UCSD-AML1 (cell line): ENCODE results near the gene ANKZF1.
"Not testable (repeated sequence)": the region's sequence is repeated elsewhere in the genome, so short reads cannot be mapped to it uniquely, and the experiment has no call there.

Experiments used
- DNase-seq: peaks from one replicate; lab custom pipeline; 2025; ENCODE audit not compliant: unreplicated experiment; lab: John Stamatoyannopoulos, UW

The ANKZF1 gene, protein sequence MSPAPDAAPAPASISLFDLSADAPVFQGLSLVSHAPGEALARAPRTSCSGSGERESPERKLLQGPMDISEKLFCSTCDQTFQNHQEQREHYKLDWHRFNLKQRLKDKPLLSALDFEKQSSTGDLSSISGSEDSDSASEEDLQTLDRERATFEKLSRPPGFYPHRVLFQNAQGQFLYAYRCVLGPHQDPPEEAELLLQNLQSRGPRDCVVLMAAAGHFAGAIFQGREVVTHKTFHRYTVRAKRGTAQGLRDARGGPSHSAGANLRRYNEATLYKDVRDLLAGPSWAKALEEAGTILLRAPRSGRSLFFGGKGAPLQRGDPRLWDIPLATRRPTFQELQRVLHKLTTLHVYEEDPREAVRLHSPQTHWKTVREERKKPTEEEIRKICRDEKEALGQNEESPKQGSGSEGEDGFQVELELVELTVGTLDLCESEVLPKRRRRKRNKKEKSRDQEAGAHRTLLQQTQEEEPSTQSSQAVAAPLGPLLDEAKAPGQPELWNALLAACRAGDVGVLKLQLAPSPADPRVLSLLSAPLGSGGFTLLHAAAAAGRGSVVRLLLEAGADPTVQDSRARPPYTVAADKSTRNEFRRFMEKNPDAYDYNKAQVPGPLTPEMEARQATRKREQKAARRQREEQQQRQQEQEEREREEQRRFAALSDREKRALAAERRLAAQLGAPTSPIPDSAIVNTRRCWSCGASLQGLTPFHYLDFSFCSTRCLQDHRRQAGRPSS

DNA sequence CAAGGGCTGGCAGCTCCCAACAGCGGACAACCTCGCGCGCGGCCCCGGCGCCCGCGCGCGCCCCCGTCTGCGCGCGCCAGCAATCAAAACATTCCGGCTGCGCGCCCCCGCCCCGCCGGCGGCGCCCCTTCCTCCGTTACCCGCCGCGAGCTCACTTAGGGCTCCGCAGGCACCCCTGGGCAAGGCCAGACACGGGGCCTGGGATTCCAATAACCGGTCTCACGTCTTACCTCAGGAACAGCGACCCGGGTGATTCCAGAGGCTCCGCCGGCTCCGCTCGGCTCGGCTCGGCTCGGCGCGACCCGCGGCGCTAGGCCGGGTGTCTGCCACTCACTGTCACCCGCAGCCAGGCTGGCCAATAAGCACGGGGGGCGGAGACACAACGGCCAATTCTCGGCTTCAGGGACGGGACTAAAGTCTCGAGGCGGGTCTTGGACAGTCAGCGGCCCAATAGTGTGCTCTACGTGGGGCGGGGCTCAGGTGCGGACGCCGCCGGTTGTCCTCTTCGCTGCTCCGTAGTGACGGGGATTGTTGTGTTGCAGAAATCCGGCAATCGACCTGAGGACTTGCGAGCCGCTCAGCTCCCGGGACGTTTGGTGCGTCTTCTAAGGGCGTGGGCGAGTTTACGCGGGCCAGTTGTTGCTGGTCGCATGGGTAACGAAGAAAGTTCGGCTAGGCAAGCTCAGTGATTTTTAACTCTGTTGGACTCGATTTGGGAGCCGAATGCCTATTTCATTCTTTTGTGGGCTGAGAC, at the start of gene ANKZF1, which contains the start of gene ATG9A:
Gene ANKZF1 (plus strand): TSS at position 502 of the 754 bp plus-strand sequence. CDS start 452 bp downstream, outside the sequence.
Gene ATG9A (minus strand): TSS at position 332 of the 754 bp plus-strand sequence. CDS start 1,612 bp downstream, outside the sequence.
- DNase-seq: peak; percentile 98

DNA sequence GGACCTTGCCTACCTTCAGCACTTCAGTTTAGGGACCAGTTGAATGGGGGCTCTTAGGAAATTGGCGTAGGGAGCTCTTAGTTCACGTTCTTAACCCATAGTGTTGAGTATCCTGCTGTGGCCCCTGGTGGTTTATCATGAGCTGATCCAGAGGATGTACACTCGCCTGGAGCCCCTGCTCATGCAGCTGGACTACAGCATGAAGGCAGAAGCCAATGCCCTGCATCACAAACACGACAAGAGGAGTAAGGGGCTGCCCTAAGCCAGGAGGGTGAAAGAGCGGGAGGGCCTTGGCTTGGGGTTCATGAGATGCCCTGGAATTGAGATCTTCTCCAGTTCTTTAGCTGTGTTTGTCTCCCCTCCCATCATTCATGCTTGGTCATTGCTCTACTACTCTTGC, 48.6 kb upstream of the ANKZF1 start:
- DNase-seq: no peak

DNA sequence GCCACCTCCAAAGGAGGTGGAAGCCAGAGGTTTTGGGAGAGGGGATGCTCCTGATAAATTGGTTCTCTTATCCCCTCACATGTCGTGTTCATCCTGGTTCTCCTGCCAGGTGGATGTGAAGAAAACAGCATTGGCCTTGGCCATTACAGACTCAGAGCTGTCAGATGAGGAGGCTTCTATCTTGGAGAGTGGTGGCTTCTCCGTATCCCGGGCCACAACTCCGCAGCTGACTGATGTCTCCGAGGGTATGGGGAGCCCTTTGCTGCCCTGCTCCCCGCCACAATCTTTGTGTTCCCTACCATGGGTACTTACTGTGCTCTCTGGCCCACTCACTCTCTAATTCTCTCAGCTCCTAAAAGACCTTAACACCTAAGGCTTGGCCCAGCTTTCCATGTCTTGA, 48.1 kb upstream of the ANKZF1 start:
- no peak for DNase-seq

DNA sequence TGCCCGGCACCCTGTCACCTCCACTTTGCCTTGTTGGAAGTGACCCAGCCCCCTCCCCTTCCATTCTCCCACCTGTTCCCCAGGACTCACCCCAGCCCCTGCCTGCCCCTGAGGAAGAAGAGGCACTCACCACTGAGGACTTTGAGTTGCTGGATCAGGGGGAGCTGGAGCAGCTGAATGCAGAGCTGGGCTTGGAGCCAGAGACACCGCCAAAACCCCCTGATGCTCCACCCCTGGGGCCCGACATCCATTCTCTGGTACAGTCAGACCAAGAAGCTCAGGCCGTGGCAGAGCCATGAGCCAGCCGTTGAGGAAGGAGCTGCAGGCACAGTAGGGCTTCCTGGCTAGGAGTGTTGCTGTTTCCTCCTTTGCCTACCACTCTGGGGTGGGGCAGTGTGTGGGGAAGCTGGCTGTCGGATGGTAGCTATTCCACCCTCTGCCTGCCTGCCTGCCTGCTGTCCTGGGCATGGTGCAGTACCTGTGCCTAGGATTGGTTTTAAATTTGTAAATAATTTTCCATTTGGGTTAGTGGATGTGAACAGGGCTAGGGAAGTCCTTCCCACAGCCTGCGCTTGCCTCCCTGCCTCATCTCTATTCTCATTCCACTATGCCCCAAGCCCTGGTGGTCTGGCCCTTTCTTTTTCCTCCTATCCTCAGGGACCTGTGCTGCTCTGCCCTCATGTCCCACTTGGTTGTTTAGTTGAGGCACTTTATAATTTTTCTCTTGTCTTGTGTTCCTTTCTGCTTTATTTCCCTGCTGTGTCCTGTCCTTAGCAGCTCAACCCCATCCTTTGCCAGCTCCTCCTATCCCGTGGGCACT, 47.1 kb upstream of the ANKZF1 start:
- peak; percentile 47 for DNase-seq

DNA sequence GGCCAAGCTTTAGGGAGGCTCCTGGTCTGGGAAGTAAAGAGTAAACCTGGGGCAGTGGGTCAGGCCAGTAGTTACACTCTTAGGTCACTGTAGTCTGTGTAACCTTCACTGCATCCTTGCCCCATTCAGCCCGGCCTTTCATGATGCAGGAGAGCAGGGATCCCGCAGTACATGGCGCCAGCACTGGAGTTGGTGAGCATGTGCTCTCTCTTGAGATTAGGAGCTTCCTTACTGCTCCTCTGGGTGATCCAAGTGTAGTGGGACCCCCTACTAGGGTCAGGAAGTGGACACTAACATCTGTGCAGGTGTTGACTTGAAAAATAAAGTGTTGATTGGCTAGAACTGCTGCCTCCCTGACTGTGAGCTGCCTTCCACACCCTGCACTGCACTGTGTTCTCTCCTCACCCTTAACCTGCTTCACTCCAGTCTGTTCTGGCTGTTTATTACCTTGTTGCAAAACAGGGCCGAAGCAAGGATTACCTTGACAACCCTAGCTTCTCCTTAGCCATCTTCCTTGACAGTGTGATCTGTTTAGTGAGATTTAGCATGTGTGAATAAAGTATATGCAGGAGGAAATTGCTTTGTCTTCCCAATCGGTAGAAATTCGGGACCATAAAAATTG, 46.3 kb upstream of the ANKZF1 start:
- no peak for DNase-seq

DNA sequence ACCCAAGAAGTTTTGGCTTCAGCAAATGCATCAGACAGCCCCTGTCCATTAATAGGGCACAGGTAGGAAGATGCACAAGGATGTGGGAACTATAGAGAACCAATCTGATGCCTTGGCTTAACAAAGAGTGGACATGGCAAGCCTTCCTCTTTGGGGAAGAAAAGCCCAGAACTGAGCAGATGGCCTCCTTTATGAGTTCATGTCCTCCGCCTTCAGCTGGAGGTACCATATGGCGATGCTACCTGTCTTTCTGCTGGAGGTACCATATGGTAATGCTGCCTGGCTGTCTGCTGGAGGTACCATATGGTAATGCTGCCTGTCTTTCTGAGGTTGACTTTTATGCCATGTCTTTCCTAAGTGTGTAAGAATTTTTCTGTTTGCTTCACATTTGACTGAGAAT, 45.5 kb upstream of the ANKZF1 start:
- no peak for DNase-seq

DNA sequence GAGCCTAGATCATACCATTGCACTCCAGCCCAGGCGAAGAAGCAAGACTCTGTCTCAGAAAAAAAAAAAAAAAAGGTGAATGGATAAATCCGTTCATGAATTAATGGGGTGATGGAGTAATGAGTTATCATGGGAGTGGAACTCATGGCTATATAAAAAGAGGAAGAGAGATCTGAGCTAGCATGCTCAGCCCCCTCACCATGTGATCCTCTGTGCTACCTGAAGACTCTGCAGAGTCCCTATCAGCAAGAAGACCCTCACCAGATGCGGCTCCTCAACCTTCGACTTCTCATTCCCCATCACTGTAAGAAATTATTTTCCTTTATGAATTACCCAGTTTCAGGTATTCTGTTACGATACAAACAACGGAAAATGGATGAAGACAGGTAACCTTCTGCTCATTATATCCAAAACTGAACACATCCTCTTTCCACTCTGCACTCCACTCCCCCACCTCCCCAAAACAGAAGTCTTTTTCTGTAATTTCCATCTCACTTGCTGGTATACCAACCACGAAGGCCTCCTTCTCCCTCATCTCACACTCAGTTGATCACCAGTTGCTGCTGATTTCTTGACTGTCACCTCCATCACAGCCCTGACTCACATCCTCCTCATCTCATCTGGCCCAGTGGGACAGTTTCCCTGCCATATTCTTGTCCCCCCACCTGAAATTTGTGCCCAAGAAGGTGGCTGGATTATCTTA, 42.7 kb upstream of the ANKZF1 start:
- DNase-seq: no peak

DNA sequence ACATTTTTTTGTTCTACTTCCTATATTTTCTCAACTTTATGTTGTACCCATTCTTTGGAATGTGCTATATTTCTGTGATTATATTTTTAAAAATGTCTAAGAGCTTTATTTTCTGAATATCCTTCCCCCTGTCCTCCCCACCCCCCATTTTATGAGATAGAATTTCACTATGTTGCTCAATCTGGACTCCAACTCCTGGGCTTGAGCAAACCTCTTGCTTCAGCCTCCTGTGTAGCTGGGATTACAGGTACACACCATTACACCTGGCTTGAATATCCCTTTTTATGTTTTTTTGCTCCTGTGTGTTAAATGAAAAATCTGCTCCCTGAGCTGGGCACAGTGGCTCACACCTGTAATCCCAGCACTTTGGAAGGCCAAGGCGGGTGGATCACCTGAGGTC, 32.2 kb upstream of the ANKZF1 start:
- DNase-seq: no peak

DNA sequence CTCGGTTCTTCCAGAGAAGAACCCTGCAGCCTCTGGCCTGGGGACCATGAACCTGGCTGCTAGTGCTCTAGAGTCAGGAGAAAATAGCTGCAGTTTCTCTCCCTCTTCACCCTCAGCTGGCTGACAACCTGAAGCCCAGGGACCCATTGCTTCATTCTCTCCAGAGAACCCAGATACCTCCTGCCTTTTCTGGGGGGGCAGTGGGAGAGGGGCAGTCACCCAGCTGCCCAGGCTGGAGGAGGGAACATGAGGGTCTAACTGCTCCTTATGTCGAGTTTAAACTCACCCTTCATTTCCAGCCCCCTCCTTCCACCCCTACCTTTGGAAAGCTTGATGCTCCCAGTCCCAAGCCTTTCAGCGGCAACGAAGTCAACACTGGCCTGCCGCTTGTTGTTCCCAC, 30.6 kb upstream of the ANKZF1 start:
- no peak for DNase-seq

DNA sequence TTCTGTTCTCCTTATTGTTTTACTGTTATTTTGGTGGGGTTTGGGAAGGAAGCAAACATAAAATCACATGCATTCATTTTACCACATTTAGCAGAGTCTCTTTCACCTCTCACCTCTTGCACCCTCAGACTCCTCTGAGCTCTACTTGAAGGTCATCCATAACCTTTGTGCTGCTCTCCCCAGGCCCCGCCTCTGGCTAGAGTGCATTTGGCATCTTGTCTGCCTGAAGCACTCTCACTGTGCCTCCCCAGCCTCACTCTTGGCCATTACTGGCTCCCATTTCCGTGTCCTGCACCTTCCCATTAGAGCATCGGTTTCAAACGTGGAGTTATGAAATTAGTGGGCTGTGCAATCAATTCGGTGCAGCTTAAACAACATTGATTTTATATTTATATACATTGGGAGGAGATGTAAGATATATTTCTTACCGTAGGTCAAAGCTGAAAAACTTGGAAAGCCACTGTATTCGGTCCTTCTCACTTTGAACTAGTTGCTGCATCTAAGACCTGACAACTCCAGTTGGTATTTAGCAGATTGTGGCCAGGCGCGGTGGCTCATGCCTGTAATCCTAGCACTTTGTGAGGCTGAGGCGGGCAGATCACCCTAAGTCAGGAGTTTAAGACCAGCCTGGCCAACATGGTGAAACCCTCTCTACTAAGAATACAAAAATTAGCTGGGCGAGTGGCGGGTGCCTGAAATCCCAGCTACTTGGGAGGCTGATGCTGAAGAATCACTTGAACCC, 30.0 kb upstream of the ANKZF1 start:
- no peak for DNase-seq

DNA sequence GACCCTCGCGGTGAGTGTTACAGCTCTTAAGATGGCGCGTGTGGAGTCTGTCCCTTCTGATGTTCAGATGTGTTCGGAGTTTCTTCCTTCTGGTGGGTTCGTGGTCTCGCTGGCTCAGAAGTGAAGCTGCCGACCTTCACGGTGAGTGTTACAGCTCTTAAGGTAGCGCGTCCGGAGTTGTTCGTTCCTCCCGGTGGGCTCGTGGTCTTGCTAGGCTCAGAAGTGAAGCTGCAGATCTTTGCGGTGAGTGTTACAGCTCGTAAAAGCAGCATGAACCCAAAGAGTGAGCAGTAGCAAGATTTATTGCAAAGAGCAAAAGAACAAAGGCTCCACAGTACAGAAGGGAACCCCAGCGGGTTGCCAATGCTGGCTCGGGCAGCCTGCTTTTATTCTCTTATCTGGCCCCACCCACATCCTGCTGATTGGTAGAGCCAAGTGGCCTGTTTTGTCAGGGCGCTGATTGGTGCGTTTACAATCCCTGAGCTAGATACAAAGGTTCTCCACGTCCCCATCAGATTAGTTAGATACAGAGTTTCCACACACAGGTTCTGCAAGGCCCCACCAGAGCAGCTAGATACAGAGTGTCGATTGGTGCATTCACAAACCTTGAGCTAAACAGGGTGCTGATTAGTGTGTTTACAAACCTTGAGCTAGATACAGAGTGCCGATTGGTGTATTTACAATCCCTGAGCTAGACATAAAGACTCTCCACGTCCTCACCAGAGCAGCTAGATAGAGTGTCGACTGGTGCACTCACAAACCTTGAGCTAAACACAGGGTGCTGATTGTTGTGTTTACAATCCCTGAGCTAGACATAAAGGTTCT, 28.9 kb upstream of the ANKZF1 start:
- DNase-seq: not testable (repeated sequence)

DNA sequence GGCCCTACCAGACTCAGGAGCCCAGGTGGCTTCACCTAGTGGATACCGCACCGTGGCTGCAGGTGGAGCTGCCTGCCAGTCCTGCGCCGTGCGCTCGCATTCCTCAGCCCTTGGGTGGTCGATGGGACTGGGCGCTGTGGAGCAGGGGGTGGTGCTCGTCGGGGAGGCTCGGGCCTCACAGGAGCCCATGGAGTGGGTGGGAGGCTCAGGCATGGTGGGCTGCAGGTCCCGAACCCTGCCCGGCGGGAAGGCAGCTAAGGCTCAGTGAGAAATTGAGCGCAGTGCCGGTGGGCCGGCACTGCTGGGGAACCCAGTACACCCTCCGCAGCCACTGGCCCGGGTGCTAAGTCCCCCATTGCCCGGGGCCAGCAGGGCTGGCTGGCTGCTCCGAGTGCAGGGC, 28.3 kb upstream of the ANKZF1 start:
- not testable (repeated sequence) for DNase-seq

DNA sequence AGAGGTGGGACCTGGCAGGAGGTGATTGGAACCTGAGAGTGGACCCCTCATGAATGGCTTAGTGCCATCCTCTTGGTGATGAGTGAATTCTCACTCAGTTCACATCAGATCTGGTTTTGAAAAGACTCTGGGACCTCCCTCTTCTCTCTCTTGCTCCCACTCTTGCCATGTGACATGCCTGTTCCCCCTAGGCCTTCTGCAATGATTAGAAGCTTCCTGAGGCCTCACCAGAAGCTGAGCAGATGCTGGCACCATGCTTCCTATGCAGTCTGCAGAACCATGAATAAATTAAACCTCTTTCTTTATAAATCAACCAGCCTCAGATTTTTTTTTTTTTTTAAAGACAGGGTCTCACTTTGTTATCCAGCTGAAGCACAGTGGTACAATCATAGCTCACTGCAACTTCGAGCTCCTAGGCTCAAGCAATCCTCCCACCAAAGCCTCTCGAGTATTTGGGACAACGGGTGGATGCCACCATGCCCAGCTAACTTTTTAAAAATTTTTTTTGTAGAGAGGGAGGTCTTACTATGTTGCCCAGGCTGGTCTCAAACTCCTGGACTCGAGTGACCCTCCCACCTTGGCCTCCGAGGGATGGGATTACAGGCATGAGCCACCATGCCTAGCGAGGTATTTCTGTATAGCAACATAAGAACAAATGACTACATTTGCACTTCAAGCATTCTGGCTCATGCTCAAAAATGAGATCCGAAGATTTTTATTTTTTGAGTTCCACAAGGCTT, 25.0 kb upstream of the ANKZF1 start:
- no peak for DNase-seq

DNA sequence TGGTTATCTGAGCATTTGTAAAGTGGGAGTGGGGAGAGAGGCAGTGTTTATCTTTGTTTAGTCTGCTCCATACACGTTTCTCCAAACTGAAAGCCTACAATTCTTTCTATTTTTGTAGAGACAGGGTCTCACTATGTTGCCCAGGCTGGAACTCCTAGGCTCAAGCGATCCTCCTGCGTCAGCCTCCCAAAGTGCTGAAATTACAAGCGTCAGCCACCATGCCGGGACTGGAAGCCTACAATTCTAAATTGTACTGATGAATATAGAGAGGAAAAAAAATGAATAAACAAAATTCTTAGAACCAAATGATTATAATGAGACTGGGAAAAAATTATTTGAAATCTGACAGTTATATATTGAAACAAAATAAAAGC, 24.5 kb upstream of the ANKZF1 start:
- no peak for DNase-seq

DNA sequence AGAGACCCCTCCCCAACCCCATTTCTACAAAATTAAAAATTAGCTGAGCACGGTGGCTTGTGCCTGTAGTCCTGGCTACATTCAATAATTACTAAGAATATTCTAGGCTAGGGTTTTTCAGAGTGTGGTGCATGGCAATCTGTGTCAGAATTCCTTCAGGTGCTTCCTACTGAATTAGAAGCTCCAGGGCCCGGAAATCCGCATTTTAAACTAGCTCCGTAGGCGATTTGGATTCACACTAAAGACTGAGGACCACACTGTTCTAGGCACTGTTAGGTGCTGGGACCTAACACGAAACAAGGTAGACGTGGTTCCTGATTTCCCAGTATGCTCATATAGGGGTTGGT, 23.7 kb upstream of the ANKZF1 start:
- no peak for DNase-seq

DNA sequence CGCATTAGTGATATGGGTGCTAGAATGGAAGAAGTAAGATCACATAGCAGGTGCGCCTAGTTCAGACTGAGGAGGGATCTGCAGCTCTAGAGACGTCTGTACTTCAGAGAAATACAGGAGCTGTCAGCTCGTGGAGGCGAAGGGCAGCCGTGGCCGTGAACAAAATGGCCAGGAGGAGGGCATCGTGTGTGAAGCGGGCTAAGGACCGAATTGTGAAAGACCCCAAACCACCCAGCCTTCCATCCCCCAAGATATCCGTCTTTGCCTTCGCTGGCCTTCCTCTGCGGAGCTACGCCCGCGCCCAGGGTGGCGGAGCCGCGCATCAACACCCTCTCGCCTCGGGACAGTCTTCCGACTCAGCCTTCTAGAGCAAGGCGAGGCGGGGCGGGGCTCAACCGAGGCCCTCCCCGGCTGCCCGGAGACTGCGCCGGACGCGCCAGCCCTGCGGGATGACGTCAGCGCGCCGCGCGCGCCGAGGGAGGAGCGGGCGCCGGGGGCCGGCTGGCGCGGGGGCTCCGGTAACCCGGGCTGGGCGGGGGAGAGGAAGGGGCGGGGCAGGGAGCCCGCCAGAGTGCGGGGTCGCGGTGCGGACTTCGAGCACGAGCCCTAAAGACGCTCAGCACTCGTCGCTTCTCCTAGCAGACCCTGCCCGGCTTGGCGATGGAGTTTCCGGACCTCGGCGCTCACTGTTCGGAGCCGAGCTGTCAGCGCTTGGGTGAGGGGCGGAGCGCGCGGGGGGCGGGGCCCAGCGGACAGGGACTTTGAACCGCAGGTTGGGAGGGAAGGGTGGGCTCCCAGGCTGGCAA, 23.1 kb upstream of the ANKZF1 start, which contains the start of gene ZFAND2B:
Gene ZFAND2B (plus strand): TSS at position 455 of the 806 bp plus-strand sequence. CDS start 206 bp downstream, at position 661.
- DNase-seq: peak; percentile 96
